Endothelial cell (in vitro differentiated cells): Measurements from ENCODE around the gene ARMS2. TPM values are rescaled to one million over a fixed set of nuclear protein-coding genes. Genes with fewer than 3 reads are reported as not detected.

ENCODE experiments used
- DNase-seq: peaks from one replicate; pipeline ENCODE4 v3.0.0; 2021; ENCODE audit warnings: low spot score
- H3K27ac Mint-ChIP-seq: one replicate; pipeline ENCODE4 v1.8.0; 2021; ENCODE audit warnings: mixed read lengths, inconsistent platforms; ENCODE audit not compliant: unreplicated experiment
- H3K27me3 Mint-ChIP-seq: one replicate; pipeline ENCODE4 v1.8.0; 2021; ENCODE audit warnings: mild to moderate bottlenecking, moderate library complexity, mixed read lengths, inconsistent platforms; ENCODE audit not compliant: unreplicated experiment
- H3K36me3 Mint-ChIP-seq: one replicate; pipeline ENCODE4 v1.8.0; 2021; ENCODE audit warnings: mild to moderate bottlenecking, low read depth, mixed read lengths, inconsistent platforms; ENCODE audit not compliant: unreplicated experiment
- H3K4me1 Mint-ChIP-seq: one replicate; pipeline ENCODE4 v1.8.0; 2021; ENCODE audit warnings: mild to moderate bottlenecking, mixed read lengths, inconsistent platforms; ENCODE audit not compliant: unreplicated experiment
- H3K4me3 Mint-ChIP-seq: one replicate; pipeline ENCODE4 v1.8.0; 2021; ENCODE audit warnings: mild to moderate bottlenecking, mixed read lengths, inconsistent platforms; ENCODE audit not compliant: unreplicated experiment
- H3K9me3 Mint-ChIP-seq: one replicate; pipeline ENCODE4 v1.8.0; 2021; ENCODE audit warnings: mixed read lengths, inconsistent platforms; ENCODE audit not compliant: unreplicated experiment
- CTCF ChIP-seq: fragments of 200-600 bp; sonication (generic); IDR thresholded peaks from one replicate; pipeline ENCODE4 v1.5.0; 2021; ENCODE audit warnings: antibody characterized with exemption; ENCODE audit not compliant: unreplicated experiment
- total RNA-seq: library from RNA; stranded (reverse); fragmentation: NEBNext Ultra II Directional; extraction: Animal tissue kit (Norgen Biotek cat#: 25700); gene quantifications from one replicate; pipeline ENCODE4 v1.2.1, GENCODE V29; 2021; ENCODE audit not compliant: unreplicated experiment

The ARMS2 gene
- total RNA-seq, 1 donor from 2014 or later, result not detected

GRCh38 chr10:122464586-122464985, 10.1 kb downstream of the ARMS2 start:
- no peak for TF ChIP-seq CTCF
- Mint-ChIP-seq H3K27ac (no peak overlapping the region), H3K27me3 (peaks cover 10% of the 10 kb centered on the region), H3K9me3 (no peaks in the 10 kb centered on the region), H3K4me1 (peaks cover 11% of the 10 kb centered on the region), H3K36me3 (peaks cover 6% of the 10 kb centered on the region), H3K4me3 (no peak overlapping the region)
- no peak for DNase-seq

DNA sequence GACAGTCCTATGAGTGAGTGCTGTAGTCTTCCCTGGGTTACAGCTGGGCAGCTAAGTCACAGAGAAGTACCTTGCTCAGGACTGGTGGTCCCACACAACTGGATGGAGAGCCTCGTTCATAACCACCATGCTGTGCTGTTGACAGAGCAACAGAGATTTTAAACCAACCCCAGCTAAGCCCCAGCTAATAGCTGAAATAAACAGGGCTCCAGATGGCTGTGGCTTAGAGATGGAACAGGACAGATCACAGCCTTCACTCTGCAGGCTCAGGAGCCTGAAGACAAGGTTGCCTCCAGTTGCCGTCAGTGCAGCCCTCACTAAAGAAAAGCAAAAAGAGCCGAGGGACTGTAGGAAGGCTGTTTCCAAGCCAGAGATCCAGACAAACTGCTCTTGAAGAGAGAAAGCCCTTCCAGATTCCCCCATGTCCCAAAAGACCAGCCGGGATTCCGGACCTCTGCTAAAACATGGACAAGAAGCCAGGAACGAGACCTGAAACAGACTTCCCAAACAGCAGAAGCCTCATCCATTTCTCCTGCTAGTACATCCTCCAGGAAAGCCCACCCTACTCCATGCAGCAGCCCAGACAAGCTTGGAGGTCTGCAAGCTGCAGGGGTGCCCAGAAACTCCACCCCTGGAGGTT, 11.1 kb downstream of the ARMS2 start:
- TF ChIP-seq CTCF, result no peak
- Mint-ChIP-seq H3K9me3 (no peaks in the 10 kb centered on the region), H3K27me3 (peaks cover 8% of the 10 kb centered on the region), H3K36me3 (peaks cover 6% of the 10 kb centered on the region), H3K4me3 (no peak overlapping the region), H3K4me1 (peaks cover 11% of the 10 kb centered on the region), H3K27ac (no peak overlapping the region)
- no peak for DNase-seq

GRCh38 chr10:122466951-122467381, 12.5 kb downstream of the ARMS2 start:
- Mint-ChIP-seq H3K4me1 (peaks cover 11% of the 10 kb centered on the region), H3K27ac (no peak overlapping the region), H3K9me3 (no peaks in the 10 kb centered on the region), H3K36me3 (peaks cover 6% of the 10 kb centered on the region), H3K4me3 (no peak overlapping the region), H3K27me3 (peaks cover 8% of the 10 kb centered on the region)
- DNase-seq, result no peak
- no peak for TF ChIP-seq CTCF

DNA sequence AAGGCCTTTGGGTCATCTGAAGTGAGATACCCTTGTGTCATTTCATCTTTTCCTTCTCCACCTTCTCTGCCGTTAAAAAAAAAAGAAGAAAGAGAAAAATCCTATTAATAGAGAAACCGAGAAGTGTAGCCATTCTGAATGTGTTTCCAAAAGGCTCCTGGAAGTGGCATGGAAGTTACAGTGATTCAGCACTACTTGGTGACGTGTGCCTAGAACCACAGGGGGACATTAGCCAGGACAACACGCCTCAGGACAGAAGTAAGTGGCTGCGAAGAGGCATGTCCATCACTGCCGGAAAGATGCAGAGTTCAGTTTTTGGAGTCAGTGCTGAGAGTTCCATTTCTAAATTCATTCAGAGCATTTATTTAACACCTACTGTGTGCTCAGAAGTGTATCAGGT, 13.2 kb downstream of the ARMS2 start:
- H3K27ac Mint-ChIP-seq, result no peak overlapping the region
- H3K9me3 Mint-ChIP-seq, result no peaks in the 10 kb centered on the region
- H3K4me1 Mint-ChIP-seq, result peaks cover 8% of the 10 kb centered on the region
- no peak overlapping the region for H3K4me3 Mint-ChIP-seq
- peaks cover 6% of the 10 kb centered on the region for H3K36me3 Mint-ChIP-seq
- H3K27me3 Mint-ChIP-seq, result peaks cover 6% of the 10 kb centered on the region
- TF ChIP-seq CTCF, result no peak
- no peak for DNase-seq

GRCh38 chr10:122468307-122468925, 14.0 kb downstream of the ARMS2 start:
- Mint-ChIP-seq H3K4me3 (no peak overlapping the region), H3K27me3 (peaks cover 5% of the 10 kb centered on the region), H3K27ac (no peak overlapping the region), H3K9me3 (no peaks in the 10 kb centered on the region), H3K4me1 (peaks cover 10% of the 10 kb centered on the region), H3K36me3 (peaks cover 6% of the 10 kb centered on the region)
- DNase-seq, result no peak
- no peak for TF ChIP-seq CTCF
